Neutrophil (primary cell): ENCODE data around the gene TTC3.
"Not testable (repeated sequence)": the region's sequence is repeated elsewhere in the genome, so short reads cannot be mapped to it uniquely, and the experiment has no call there.

Source experiments
- H3K27ac ChIP-seq: fragments of 200-600 bp; sonication (generic); 2 replicates; pipeline ENCODE4 v1.5.1; 2016; ENCODE audit warnings: mild to moderate bottlenecking, moderate library complexity
- H3K27me3 ChIP-seq: fragments of 200-600 bp; sonication (generic); 2 replicates; pipeline ENCODE4 v1.6.0; 2016; ENCODE audit warnings: mild to moderate bottlenecking
- H3K36me3 ChIP-seq: fragments of 200-600 bp; sonication (generic); 2 replicates; pipeline ENCODE4 v1.5.1; 2017
- H3K4me1 ChIP-seq, 2 experiments: fragments of 200-600 bp in 1 of 2; sonication (generic) in 1 of 2; 1 replicate in 1 of 2; 2 replicates in 1 of 2; pipeline versions ENCODE4 v1.5.1 to v1.6.1; 2013 to 2016; ENCODE audit warnings: low read depth in 1 of 2, low read length in 1 of 2, mild to moderate bottlenecking in 1 of 2, moderate library complexity in 1 of 2; ENCODE audit not compliant: control insufficient read depth in 1 of 2, insufficient read depth in 1 of 2
- H3K4me3 ChIP-seq, 2 experiments: fragments of 200-600 bp in 1 of 2; sonication (generic) in 1 of 2; 1 replicate in 1 of 2; 2 replicates in 1 of 2; pipeline ENCODE4 v1.5.1; 2013 to 2016; ENCODE audit warnings: low read depth in 1 of 2, low read length in 1 of 2, mild to moderate bottlenecking in 1 of 2, moderate library complexity in 1 of 2
- H3K9me3 ChIP-seq: fragments of 200-600 bp; sonication (generic); 2 replicates; pipeline ENCODE4 v1.5.1; 2016
- TF ChIP-seq, protein P1 (sequence below): fragments of 200-600 bp; sonication (generic); IDR thresholded peaks from 2 replicates; pipeline ENCODE4 v1.5.1; 2016; ENCODE audit warnings: antibody characterized with exemption

The TTC3 gene

DNA sequence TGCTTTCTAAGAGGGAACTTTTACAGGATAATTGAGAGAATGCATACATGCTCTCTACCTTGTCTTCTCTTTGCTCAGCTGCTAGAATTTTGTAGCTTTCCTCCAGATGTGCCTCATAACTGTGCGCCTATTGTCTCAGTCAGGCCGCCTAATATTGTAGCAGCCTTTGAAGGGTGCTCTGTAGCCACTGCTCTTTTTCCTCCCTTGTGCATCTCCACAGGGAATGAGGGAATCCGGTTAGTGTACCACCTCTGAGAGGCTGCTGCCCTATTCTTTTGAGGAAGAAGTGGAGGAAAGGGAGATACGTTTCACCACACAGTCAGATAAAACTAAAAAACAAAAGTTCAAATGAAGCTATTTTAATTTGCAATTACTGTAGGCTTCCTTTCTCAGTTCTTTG, 22.8 kb downstream of the TTC3 start:
- Histone ChIP-seq H3K36me3 (peaks cover 21% of the 10 kb centered on the region), H3K9me3 (no peaks in the 10 kb centered on the region)

DNA sequence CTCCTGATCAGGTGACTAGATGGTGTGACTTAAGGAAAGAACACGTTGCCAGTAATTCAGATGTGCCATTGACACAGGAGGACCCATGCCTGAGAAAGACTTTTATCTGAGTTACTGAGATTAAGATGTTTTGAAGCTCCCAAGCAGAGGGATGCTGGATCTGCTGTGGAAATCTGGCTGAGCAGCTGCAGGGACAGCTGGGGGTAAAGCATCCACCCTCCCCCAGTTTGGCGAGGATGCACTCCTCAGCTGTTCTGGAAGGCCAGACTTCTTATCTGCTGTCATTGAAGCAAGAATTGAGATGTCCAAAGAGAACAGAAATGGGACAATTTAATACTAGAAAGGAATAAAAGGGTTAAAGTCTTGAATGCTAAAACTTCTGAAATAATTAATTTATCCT, 25.7 kb downstream of the TTC3 start:
- TF ChIP-seq, protein P1, sequence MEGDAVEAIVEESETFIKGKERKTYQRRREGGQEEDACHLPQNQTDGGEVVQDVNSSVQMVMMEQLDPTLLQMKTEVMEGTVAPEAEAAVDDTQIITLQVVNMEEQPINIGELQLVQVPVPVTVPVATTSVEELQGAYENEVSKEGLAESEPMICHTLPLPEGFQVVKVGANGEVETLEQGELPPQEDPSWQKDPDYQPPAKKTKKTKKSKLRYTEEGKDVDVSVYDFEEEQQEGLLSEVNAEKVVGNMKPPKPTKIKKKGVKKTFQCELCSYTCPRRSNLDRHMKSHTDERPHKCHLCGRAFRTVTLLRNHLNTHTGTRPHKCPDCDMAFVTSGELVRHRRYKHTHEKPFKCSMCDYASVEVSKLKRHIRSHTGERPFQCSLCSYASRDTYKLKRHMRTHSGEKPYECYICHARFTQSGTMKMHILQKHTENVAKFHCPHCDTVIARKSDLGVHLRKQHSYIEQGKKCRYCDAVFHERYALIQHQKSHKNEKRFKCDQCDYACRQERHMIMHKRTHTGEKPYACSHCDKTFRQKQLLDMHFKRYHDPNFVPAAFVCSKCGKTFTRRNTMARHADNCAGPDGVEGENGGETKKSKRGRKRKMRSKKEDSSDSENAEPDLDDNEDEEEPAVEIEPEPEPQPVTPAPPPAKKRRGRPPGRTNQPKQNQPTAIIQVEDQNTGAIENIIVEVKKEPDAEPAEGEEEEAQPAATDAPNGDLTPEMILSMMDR: no peak
- H3K27me3 ChIP-seq: no peaks in the 10 kb centered on the region
- H3K9me3 ChIP-seq: no peaks in the 10 kb centered on the region
- peaks cover 21% of the 10 kb centered on the region for H3K36me3 ChIP-seq
- no peak overlapping the region for H3K4me3 ChIP-seq
- H3K27ac ChIP-seq: no peak overlapping the region
- no peaks in the 10 kb centered on the region for H3K4me1 ChIP-seq

More for the DNA sequence above, 22.8 kb downstream of the TTC3 start:
- TF ChIP-seq, protein P1: no peak
- H3K27ac ChIP-seq: no peak overlapping the region
- no peak overlapping the region for H3K4me3 ChIP-seq
- no peaks in the 10 kb centered on the region for H3K4me1 ChIP-seq
- no peaks in the 10 kb centered on the region for H3K27me3 ChIP-seq

DNA sequence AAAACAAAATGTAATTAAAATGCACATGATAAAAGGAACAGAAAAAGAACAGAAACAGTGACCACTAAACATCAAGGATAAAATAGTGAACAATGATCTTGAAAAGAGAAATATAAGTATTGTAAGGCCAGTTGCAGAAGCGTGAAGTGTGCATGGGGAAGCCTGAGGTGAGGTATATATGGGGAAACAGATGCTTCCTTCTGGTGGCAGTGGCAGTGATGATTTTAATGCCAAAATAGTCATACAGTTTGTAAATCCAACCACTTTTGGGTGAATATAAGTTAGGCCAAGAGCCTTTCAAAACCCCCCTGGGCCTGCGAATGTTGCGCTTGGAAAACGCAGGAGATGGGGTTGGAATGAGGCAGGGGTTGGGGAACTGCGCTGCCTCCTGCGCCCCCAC, 27.3 kb downstream of the TTC3 start:
- Histone ChIP-seq H3K4me3 (no peak overlapping the region), H3K9me3 (no peaks in the 10 kb centered on the region), H3K36me3 (peaks cover 21% of the 10 kb centered on the region), H3K27ac (no peak overlapping the region), H3K4me1 (no peaks in the 10 kb centered on the region), H3K27me3 (no peaks in the 10 kb centered on the region)
- TF ChIP-seq, protein P1: no peak

DNA sequence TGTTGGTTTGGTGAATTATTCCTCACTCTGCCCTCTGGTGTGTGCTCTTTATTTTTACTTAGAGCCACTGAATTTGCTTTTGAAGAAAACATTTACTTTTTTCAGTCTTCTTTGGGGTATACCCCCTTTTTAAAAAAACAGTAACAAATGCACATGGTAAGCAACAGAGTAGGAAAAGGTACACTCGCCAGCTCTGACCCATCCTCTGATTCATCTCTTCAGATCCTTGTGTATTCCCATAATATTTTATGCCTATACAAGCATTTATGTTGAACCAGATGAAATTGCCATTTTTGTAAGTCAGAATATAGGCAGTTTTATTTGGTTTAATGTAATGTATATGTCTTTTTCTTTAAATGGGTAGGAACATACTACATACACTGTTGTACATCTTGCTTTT, 28.3 kb downstream of the TTC3 start:
- Histone ChIP-seq H3K4me1 (no peaks in the 10 kb centered on the region), H3K36me3 (peaks cover 21% of the 10 kb centered on the region), H3K27ac (no peak overlapping the region), H3K27me3 (no peaks in the 10 kb centered on the region), H3K4me3 (no peak overlapping the region), H3K9me3 (no peaks in the 10 kb centered on the region)
- TF ChIP-seq, protein P1: no peak

DNA sequence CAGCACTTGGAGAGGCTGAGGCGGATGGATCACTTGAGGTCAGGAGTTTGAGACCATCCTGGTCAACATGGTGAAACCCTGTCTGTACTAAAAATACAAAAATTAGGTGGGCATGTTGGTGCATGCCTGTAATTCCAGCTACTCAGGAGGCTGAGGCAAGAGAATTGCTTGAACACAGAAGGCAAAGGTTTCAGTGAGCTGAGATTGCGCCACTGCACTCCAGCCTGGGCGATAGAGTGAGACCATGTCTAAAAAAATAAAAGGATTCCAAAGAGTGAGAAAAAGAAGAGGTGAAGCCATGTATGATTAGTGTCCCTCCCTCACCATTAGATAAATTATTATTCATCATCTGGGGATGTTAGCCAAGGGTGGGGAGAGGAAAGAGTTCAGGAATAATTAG, 29.7 kb downstream of the TTC3 start:
- not testable (repeated sequence) for H3K27ac ChIP-seq, H3K4me3 ChIP-seq

DNA sequence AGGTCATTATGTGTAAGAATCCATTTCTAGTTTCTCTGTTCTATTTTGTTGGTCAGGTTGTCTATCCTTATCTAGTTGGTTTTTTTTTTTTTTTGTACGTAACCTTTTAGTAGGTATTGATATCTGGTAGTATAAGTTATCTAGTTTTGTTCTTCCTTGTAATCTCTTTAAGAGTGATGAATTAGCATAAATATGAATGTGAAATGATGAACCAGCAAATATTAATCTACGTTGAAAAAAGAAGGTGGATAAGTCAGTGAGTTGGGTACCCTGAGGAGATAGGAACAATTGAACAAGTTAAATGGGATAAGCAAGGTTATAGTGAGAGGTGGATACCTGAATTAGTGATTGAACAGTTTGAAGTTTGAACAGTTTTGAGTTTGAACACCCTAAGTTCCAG, 33.9 kb downstream of the TTC3 start:
- Histone ChIP-seq H3K27ac (no peak overlapping the region), H3K4me1 (no peaks in the 10 kb centered on the region), H3K27me3 (no peaks in the 10 kb centered on the region), H3K4me3 (no peak overlapping the region), H3K36me3 (no peaks in the 10 kb centered on the region), H3K9me3 (no peaks in the 10 kb centered on the region)
- TF ChIP-seq, protein P1: no peak

More for the DNA sequence above, 29.7 kb downstream of the TTC3 start:
- H3K36me3 ChIP-seq: peaks cover 12% of the 10 kb centered on the region
- not testable (repeated sequence) for H3K4me1 ChIP-seq, H3K9me3 ChIP-seq, H3K27me3 ChIP-seq

DNA sequence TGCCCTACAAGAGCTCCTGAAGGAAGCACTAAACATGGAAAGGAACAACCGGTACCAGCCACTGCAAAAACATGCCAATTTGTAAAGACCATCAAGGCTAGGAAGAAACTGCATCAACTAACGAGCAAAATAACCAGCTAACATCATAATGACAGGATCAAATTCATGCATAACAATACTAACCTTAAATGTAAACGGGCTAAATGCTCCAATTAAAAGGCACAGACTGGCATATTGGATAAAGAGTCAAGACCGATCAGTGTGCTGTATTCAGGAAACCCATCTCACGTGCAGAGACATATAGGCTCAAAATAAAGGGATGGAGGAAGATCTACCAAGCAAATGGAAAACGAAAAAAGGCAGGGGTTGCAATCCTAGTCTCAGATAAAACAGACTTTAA, 38.0 kb downstream of the TTC3 start:
- H3K4me1 ChIP-seq, H3K9me3 ChIP-seq, H3K27ac ChIP-seq, H3K36me3 ChIP-seq, H3K4me3 ChIP-seq, H3K27me3 ChIP-seq: not testable (repeated sequence)

DNA sequence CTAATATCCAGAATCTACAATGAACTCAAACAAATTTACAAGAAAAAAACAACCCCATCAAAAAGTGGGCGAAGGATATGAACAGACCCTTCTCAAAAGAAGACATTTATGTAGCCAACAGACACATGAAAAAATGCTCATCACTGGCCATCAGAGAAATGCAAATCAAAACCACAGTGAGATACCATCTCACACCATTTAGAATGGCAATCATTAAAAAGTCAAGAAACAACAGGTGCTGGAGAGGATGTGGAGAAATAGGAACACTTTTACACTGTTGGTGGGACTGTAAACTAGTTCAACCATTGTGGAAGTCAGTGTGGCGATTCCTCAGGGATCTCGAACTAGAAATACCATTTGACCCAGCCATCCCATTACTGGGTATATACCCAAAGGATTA, 41.2 kb downstream of the TTC3 start:
- H3K4me3 ChIP-seq, H3K4me1 ChIP-seq, H3K9me3 ChIP-seq, H3K36me3 ChIP-seq, H3K27ac ChIP-seq, H3K27me3 ChIP-seq: not testable (repeated sequence)

DNA sequence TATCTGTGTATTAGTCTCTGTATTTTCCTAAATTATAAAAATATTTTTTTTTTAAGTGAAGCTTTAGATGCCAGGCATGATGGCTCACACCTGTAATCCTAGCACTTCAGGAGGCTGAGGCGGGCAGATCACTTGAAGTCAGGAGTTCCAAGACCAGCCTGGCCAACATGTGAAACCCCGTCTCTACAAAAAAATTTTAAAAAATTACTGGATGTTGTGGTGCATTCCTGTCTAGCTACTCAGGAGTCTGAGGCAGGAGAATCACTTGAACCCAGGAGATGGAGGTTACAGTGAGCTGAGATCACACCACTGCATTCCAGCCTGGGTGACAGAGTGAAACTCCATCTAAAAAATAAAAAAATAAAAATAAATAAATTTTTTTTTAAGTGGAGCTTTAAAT, 43.4 kb downstream of the TTC3 start:
- H3K36me3 ChIP-seq, H3K27ac ChIP-seq, H3K4me1 ChIP-seq, H3K4me3 ChIP-seq, H3K9me3 ChIP-seq, H3K27me3 ChIP-seq: not testable (repeated sequence)
